SK-N-MC (cell line): Measurements from ENCODE around the gene AJAP1.

ENCODE experiments used
- EZH2 ChIP-seq: fragments of 200-600 bp; sonication (generic); IDR thresholded peaks from one replicate; pipeline ENCODE4 v1.6.1; 2017; ENCODE audit warnings: antibody characterized with exemption
- FOXP2 ChIP-seq: optimal IDR thresholded peaks from 2 replicates; pipeline ENCODE3; 2011; ENCODE audit warnings: mild to moderate bottlenecking, moderate library complexity; ENCODE audit not compliant: insufficient read depth; ENCODE audit errors: extremely low read length, control extremely low read depth
- POLR2AphosphoS5 ChIP-seq: IDR thresholded peaks from 2 replicates; pipeline ENCODE4 v1.6.1; 2012; ENCODE audit warnings: mild to moderate bottlenecking, low read depth, low read length, borderline replicate concordance

- TF ChIP-seq EZH2 = no peak
- TF ChIP-seq POLR2AphosphoS5 = no peak
- TF ChIP-seq FOXP2 = no peak
These were observed 139.8 kb downstream of the AJAP1 start for GRCh38 chr1:4794020-4794780.
